Activated T-cell treated with anti-CD3 and anti-CD28 coated beads, Interleukin-2, amount 50 U/mL, for 4 hours (primary cell): ENCODE data around the gene CKS1B. TPM values are rescaled to one million over a fixed set of nuclear protein-coding genes. Genes with fewer than 3 reads are reported as not detected.
A peak's percentile ranks its signal among the peaks of the same experiment; 100 is the strongest.

ENCODE experiments used
- ATAC-seq, 2 donors: fragments of 200-7000 bp; cut with Tn5 transposase; one replicate each; pipeline ENCODE4 v1.10.0; 2021
- DNase-seq: peaks from one replicate; pipeline ENCODE4 v3.0.0-alpha.2; 2020
- H3K27me3 Mint-ChIP-seq: one replicate; pipeline ENCODE4 v1.8.0; 2021; ENCODE audit warnings: low read depth, mixed read lengths
- H3K36me3 Mint-ChIP-seq: one replicate; pipeline ENCODE4 v1.8.0; 2022; ENCODE audit warnings: mixed read lengths; ENCODE audit not compliant: insufficient read depth
- H3K4me1 Mint-ChIP-seq: one replicate; pipeline ENCODE4 v1.8.0; 2021; ENCODE audit warnings: low read depth, mixed read lengths
- H3K4me3 Mint-ChIP-seq: one replicate; pipeline ENCODE4 v1.8.0; 2021; ENCODE audit warnings: mild to moderate bottlenecking, moderate library complexity, mixed read lengths
- H3K9me3 Mint-ChIP-seq: one replicate; pipeline ENCODE4 v1.8.0; 2021; ENCODE audit warnings: mixed read lengths
- total RNA-seq, 3 donors: library from RNA; stranded (reverse); gene quantifications; one replicate each; pipeline ENCODE4 v1.2.1, GENCODE V29; 2021

Gene CKS1B
- total RNA-seq, 3 donors from 2014 or later: 61.5 to 78.5 (median 76.7) TPM

GRCh38 chr1:155013632-155014031 lies 39.2 kb downstream of the CKS1B start:
- H3K4me1 Mint-ChIP-seq: peaks cover 75% of the 10 kb centered on the region
- no peak for ATAC-seq
- H3K36me3 Mint-ChIP-seq: no peaks in the 10 kb centered on the region
- DNase-seq: no peak
- peak overlapping the region; percentile 51 for H3K4me3 Mint-ChIP-seq
- H3K27me3 Mint-ChIP-seq: no peaks in the 10 kb centered on the region
- H3K9me3 Mint-ChIP-seq: no peaks in the 10 kb centered on the region

- DNase-seq (no peak), ATAC-seq (no peak)
- H3K27me3 Mint-ChIP-seq: no peaks in the 10 kb centered on the region
- peaks cover 81% of the 10 kb centered on the region for H3K4me1 Mint-ChIP-seq
- no peaks in the 10 kb centered on the region for H3K9me3 Mint-ChIP-seq
- no peak overlapping the region for H3K4me3 Mint-ChIP-seq
- no peaks in the 10 kb centered on the region for H3K36me3 Mint-ChIP-seq
Observed at GRCh38 chr1:155014709-155015508, 40.4 kb downstream of the CKS1B start.

GRCh38 chr1:155015527-155016230 lies 41.2 kb downstream of the CKS1B start:
- Mint-ChIP-seq H3K36me3 (no peaks in the 10 kb centered on the region), H3K4me1 (peaks cover 77% of the 10 kb centered on the region), H3K27me3 (no peaks in the 10 kb centered on the region), H3K9me3 (no peaks in the 10 kb centered on the region), H3K4me3 (peak overlapping the region; percentile 4)
- ATAC-seq: no peak
- no peak for DNase-seq

GRCh38 chr1:155016231-155016831 lies 41.9 kb downstream of the CKS1B start:
- peaks cover 71% of the 10 kb centered on the region for H3K4me1 Mint-ChIP-seq
- no peaks in the 10 kb centered on the region for H3K36me3 Mint-ChIP-seq
- ATAC-seq (no peak), DNase-seq (no peak)
- no peaks in the 10 kb centered on the region for H3K27me3 Mint-ChIP-seq
- no peaks in the 10 kb centered on the region for H3K9me3 Mint-ChIP-seq
- H3K4me3 Mint-ChIP-seq: peak overlapping the region; percentile 4

GRCh38 chr1:155017041-155017945 lies 42.8 kb downstream of the CKS1B start:
- no peaks in the 10 kb centered on the region for H3K36me3 Mint-ChIP-seq
- DNase-seq: peak; percentile 92
- peak; percentile 94 for ATAC-seq
- no peaks in the 10 kb centered on the region for H3K27me3 Mint-ChIP-seq
- peaks cover 65% of the 10 kb centered on the region for H3K4me1 Mint-ChIP-seq
- H3K9me3 Mint-ChIP-seq: no peaks in the 10 kb centered on the region
- H3K4me3 Mint-ChIP-seq: peak overlapping the region; percentile 53

- Mint-ChIP-seq H3K4me1 (peaks cover 58% of the 10 kb centered on the region), H3K9me3 (no peaks in the 10 kb centered on the region), H3K27me3 (no peaks in the 10 kb centered on the region), H3K4me3 (peak overlapping the region; percentile 53), H3K36me3 (no peaks in the 10 kb centered on the region)
- DNase-seq (no peak), ATAC-seq (peak in 1 of 2 donors; percentile 0)
Observed at GRCh38 chr1:155017946-155018316, 43.5 kb downstream of the CKS1B start.

- DNase-seq (no peak), ATAC-seq (no peak)
- Mint-ChIP-seq H3K9me3 (no peaks in the 10 kb centered on the region), H3K4me3 (no peak overlapping the region), H3K36me3 (no peaks in the 10 kb centered on the region), H3K27me3 (no peaks in the 10 kb centered on the region), H3K4me1 (peaks cover 51% of the 10 kb centered on the region)
Observed at GRCh38 chr1:155018617-155019348, 44.3 kb downstream of the CKS1B start.

- DNase-seq (no peak), ATAC-seq (no peak)
- Mint-ChIP-seq H3K4me3 (no peak overlapping the region), H3K27me3 (no peaks in the 10 kb centered on the region), H3K4me1 (peaks cover 42% of the 10 kb centered on the region), H3K36me3 (no peaks in the 10 kb centered on the region), H3K9me3 (no peaks in the 10 kb centered on the region)
Observed at GRCh38 chr1:155019377-155020245, 45.1 kb downstream of the CKS1B start.

GRCh38 chr1:155022136-155022926 lies 47.9 kb downstream of the CKS1B start:
- no peak for DNase-seq
- Mint-ChIP-seq H3K36me3 (no peaks in the 10 kb centered on the region), H3K4me3 (no peak overlapping the region), H3K4me1 (peaks cover 20% of the 10 kb centered on the region), H3K27me3 (no peaks in the 10 kb centered on the region), H3K9me3 (no peaks in the 10 kb centered on the region)
- ATAC-seq: no peak

GRCh38 chr1:155022927-155023236 lies 48.4 kb downstream of the CKS1B start:
- Mint-ChIP-seq H3K36me3 (no peaks in the 10 kb centered on the region), H3K9me3 (no peaks in the 10 kb centered on the region), H3K4me3 (no peak overlapping the region), H3K27me3 (no peaks in the 10 kb centered on the region), H3K4me1 (peaks cover 16% of the 10 kb centered on the region)
- ATAC-seq: no peak
- no peak for DNase-seq

- ATAC-seq: no peak
- Mint-ChIP-seq H3K27me3 (no peaks in the 10 kb centered on the region), H3K4me3 (no peak overlapping the region), H3K36me3 (no peaks in the 10 kb centered on the region), H3K4me1 (peaks cover 14% of the 10 kb centered on the region), H3K9me3 (no peaks in the 10 kb centered on the region)
- DNase-seq: no peak
Observed at GRCh38 chr1:155023627-155024026, 49.1 kb downstream of the CKS1B start.

GRCh38 chr1:155024315-155024714 lies 49.8 kb downstream of the CKS1B start:
- H3K27me3 Mint-ChIP-seq: no peaks in the 10 kb centered on the region
- H3K36me3 Mint-ChIP-seq: no peaks in the 10 kb centered on the region
- no peak for ATAC-seq
- no peak for DNase-seq
- H3K9me3 Mint-ChIP-seq: no peaks in the 10 kb centered on the region
- no peak overlapping the region for H3K4me3 Mint-ChIP-seq
- peaks cover 9% of the 10 kb centered on the region for H3K4me1 Mint-ChIP-seq
